Upper lobe of right lung (tissue), 1 donor: ENCODE measurements around the gene MARCHF3. TPM values are rescaled to one million over a fixed set of nuclear protein-coding genes. Genes with fewer than 3 reads are reported as not detected.

ENCODE experiments used
- ATAC-seq: fragments of 200-7000 bp; cut with Tn5 transposase; one replicate; pipeline ENCODE4 v1.9.1; 2020; ENCODE audit warnings: mild to moderate bottlenecking, moderate library complexity
- DNase-seq: peaks from one replicate; pipeline ENCODE4 v3.0.0-alpha.2; 2020
- H3K27ac ChIP-seq: fragments of 200-600 bp; one replicate; pipeline ENCODE4 v1.8.0; 2022
- H3K27me3 ChIP-seq: fragments of 200-600 bp; one replicate; pipeline ENCODE4 v1.8.0; 2022; ENCODE audit warnings: mild to moderate bottlenecking
- H3K36me3 ChIP-seq: fragments of 200-600 bp; one replicate; pipeline ENCODE4 v1.8.0; 2022
- H3K4me1 ChIP-seq: fragments of 200-600 bp; one replicate; pipeline ENCODE4 v1.8.0; 2022
- H3K4me3 ChIP-seq: fragments of 200-600 bp; one replicate; pipeline ENCODE4 v1.8.0; 2022; ENCODE audit warnings: mild to moderate bottlenecking
- H3K9me3 ChIP-seq: fragments of 200-600 bp; one replicate; pipeline ENCODE4 v1.8.0; 2022
- intact Hi-C: fragments of 100-400 bp; cut with DNase I; formaldehyde crosslinking; loops from one replicate; pipeline ENCODE4 v1.11.0; 2022
- total RNA-seq: library from RNA; stranded (reverse); fragmentation: NEBNext Ultra II Directional; extraction: Animal tissue kit (Norgen Biotek cat#: 25700); gene quantifications from one replicate; pipeline ENCODE4 v1.2.1, GENCODE V29; 2021
- TF ChIP-seq, protein P1 (sequence below): fragments of 200-600 bp; IDR thresholded peaks from one replicate; pipeline ENCODE4 v1.8.0; 2022; ENCODE audit warnings: antibody characterized with exemption
- donor health status: DM: no; HTN: yes; CAD: no; lungs with severe emphysema.

Gene MARCHF3
- total RNA-seq, 1 donor from 2014 or later: 11.1 TPM

- no peak overlapping the region for H3K4me3 ChIP-seq
- intact Hi-C loops: no loop called here
- TF ChIP-seq, protein P1, sequence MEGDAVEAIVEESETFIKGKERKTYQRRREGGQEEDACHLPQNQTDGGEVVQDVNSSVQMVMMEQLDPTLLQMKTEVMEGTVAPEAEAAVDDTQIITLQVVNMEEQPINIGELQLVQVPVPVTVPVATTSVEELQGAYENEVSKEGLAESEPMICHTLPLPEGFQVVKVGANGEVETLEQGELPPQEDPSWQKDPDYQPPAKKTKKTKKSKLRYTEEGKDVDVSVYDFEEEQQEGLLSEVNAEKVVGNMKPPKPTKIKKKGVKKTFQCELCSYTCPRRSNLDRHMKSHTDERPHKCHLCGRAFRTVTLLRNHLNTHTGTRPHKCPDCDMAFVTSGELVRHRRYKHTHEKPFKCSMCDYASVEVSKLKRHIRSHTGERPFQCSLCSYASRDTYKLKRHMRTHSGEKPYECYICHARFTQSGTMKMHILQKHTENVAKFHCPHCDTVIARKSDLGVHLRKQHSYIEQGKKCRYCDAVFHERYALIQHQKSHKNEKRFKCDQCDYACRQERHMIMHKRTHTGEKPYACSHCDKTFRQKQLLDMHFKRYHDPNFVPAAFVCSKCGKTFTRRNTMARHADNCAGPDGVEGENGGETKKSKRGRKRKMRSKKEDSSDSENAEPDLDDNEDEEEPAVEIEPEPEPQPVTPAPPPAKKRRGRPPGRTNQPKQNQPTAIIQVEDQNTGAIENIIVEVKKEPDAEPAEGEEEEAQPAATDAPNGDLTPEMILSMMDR: no peak
- DNase-seq (no peak), ATAC-seq (no peak)
- no peaks in the 10 kb centered on the region for H3K36me3 ChIP-seq
- no peaks in the 10 kb centered on the region for H3K9me3 ChIP-seq
- peaks cover 7% of the 10 kb centered on the region for H3K4me1 ChIP-seq
- H3K27ac ChIP-seq: no peak overlapping the region
- H3K27me3 ChIP-seq: no peaks in the 10 kb centered on the region
Observed at GRCh38 chr5:126852841-126853271, 177.5 kb downstream of the MARCHF3 start.

DNA sequence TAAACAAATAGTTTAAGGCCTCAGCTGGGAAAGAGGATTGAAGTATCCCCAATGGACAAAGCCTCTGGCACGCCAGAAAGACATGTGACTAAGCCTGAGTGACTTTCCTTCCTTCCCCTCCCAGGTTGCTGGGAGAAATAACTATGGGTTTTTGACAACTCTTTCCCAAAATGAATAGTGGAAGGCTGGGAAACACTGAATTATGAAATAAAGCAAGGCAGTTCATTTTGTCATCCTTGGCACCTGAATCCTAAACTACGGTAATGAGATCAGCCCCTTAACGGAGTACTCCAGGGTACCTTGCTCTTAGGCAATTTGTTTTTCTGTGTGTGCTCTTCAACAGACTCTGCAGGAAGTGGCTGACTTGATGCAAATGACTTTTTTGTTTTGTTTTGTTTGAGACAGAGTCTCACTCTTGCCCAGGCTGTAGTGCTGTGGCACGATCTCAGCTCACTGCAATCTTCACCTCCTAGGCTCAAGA, 178.2 kb downstream of the MARCHF3 start:
- intact Hi-C loops: no loop called here
- H3K36me3 ChIP-seq: no peaks in the 10 kb centered on the region
- TF ChIP-seq, protein P1: no peak
- H3K4me1 ChIP-seq: peaks cover 7% of the 10 kb centered on the region
- H3K9me3 ChIP-seq: no peaks in the 10 kb centered on the region
- no peak overlapping the region for H3K4me3 ChIP-seq
- H3K27me3 ChIP-seq: no peaks in the 10 kb centered on the region
- H3K27ac ChIP-seq: no peak overlapping the region
- peak; percentile 36 for ATAC-seq
- no peak for DNase-seq

DNA sequence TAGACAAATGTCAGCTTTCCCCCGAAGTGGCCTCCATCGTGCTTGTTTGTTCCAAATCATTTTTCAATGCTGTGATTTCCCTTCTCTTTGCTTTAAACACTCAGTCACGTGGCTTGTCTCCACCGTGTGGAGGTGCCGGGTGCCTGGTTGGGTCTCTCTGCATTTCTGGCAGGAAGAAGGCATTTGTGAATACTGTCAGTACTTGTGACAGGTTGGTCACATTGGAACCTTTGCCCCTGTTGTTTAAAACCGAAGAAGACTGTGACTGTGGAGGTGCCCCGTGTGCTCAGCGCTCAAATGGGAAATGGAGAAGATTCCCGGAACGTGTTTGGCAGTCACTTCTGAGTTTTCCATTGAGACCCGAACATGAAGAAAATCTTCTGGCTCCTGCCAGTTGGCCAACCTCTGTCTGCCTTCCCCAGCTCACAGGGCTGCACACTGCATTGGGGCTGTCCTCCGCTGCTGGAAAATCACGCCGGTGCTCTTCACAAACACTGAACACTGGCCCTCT, 178.8 kb downstream of the MARCHF3 start:
- H3K4me1 ChIP-seq: peaks cover 7% of the 10 kb centered on the region
- DNase-seq (no peak), ATAC-seq (peak; percentile 31)
- H3K4me3 ChIP-seq: no peak overlapping the region
- TF ChIP-seq, protein P1: no peak
- no peaks in the 10 kb centered on the region for H3K36me3 ChIP-seq
- intact Hi-C loops: no loop called here
- no peaks in the 10 kb centered on the region for H3K9me3 ChIP-seq
- H3K27me3 ChIP-seq: no peaks in the 10 kb centered on the region
- H3K27ac ChIP-seq: no peak overlapping the region

- Histone ChIP-seq H3K4me1 (peaks cover 14% of the 10 kb centered on the region), H3K27me3 (no peaks in the 10 kb centered on the region), H3K27ac (no peak overlapping the region), H3K4me3 (no peak overlapping the region), H3K9me3 (no peaks in the 10 kb centered on the region), H3K36me3 (no peaks in the 10 kb centered on the region)
- DNase-seq: no peak
- intact Hi-C loops: no loop called here
- no peak for ATAC-seq
- TF ChIP-seq, protein P1: no peak
Observed at GRCh38 chr5:126849101-126849678, 181.2 kb downstream of the MARCHF3 start.

- Histone ChIP-seq H3K9me3 (no peaks in the 10 kb centered on the region), H3K27me3 (no peaks in the 10 kb centered on the region), H3K4me3 (no peak overlapping the region), H3K36me3 (no peaks in the 10 kb centered on the region), H3K4me1 (peaks cover 14% of the 10 kb centered on the region), H3K27ac (no peak overlapping the region)
- TF ChIP-seq, protein P1: no peak
- no peak for DNase-seq
- intact Hi-C loops: no loop called here
- no peak for ATAC-seq
Observed at GRCh38 chr5:126848253-126848652, 182.1 kb downstream of the MARCHF3 start.
